ENCODE data around the gene MTFP1. TPM values are rescaled to one million over a fixed set of nuclear protein-coding genes. Genes with fewer than 3 reads are reported as not detected.

Gene MTFP1
- total RNA-seq, 2 donors from 2014 or later: 25.9 to 30.8 TPM

- Mint-ChIP-seq H3K4me1 (peaks cover 34% of the 10 kb centered on the region), H3K9me3 (no peaks in the 10 kb centered on the region), H3K4me3 (peak overlapping the region; percentile 79), H3K36me3 (ENCODE audit: low read depth) (peaks cover 27% of the 10 kb centered on the region), H3K27ac (peak overlapping the region; percentile 97), H3K27me3 (ENCODE audit: insufficient read depth) (no peaks in the 10 kb centered on the region)
- H3K4me1 ChIP-seq (ENCODE audit: control insufficient read depth, insufficient read depth, low read length): peaks cover 19% of the 10 kb centered on the region
- WGBS, 2 experiments (ENCODE audit: insufficient coverage in 1 of 2, insufficient read length in 1 of 2): 2 to 3% methylated on average over 10 to 31 of the region's 31 CpGs
- peak; percentile 99 for DNase-seq
- H3K27ac ChIP-seq (ENCODE audit: low read depth, low read length): peak overlapping the region; percentile 95
- peak overlapping the region; percentile 85 for H3K4me3 ChIP-seq (ENCODE audit: low read length)
- H3K27me3 ChIP-seq (ENCODE audit: control insufficient read depth, insufficient read depth, low read length, poor library complexity, severe bottlenecking): no peaks in the 10 kb centered on the region
- peak overlapping the region; percentile 83 for H3K9ac ChIP-seq (ENCODE audit: extremely low read depth, low read length, poor library complexity, severe bottlenecking)
- TF ChIP-seq CTCF (conservative IDR thresholded peaks at IDR 0.05): no peak
- peaks cover 21% of the 10 kb centered on the region for H3K36me3 ChIP-seq (ENCODE audit: control insufficient read depth, insufficient read depth, low read length)
- H3K9me3 ChIP-seq (ENCODE audit: control insufficient read depth, low read length): no peaks in the 10 kb centered on the region
Observed at GRCh38 chr22:30423959-30424533, 1.5 kb upstream of the MTFP1 start.

GRCh38 chr22:30424534-30425326, 838 bp upstream of the MTFP1 start:
- peak; percentile 73 for DNase-seq
- peaks cover 34% of the 10 kb centered on the region for H3K4me1 Mint-ChIP-seq
- peaks cover 19% of the 10 kb centered on the region for H3K4me1 ChIP-seq (ENCODE audit: control insufficient read depth, insufficient read depth, low read length)
- H3K9me3 Mint-ChIP-seq: no peaks in the 10 kb centered on the region
- H3K36me3 Mint-ChIP-seq (ENCODE audit: low read depth): peaks cover 21% of the 10 kb centered on the region
- H3K27me3 Mint-ChIP-seq (ENCODE audit: insufficient read depth): no peaks in the 10 kb centered on the region
- H3K36me3 ChIP-seq (ENCODE audit: control insufficient read depth, insufficient read depth, low read length): peaks cover 21% of the 10 kb centered on the region
- H3K9ac ChIP-seq (ENCODE audit: extremely low read depth, low read length, poor library complexity, severe bottlenecking): peak overlapping the region; percentile 71
- 64 to 74% methylated on average over 17 to 19 of the region's 20 CpGs for WGBS, 2 experiments (ENCODE audit: insufficient coverage in 1 of 2, insufficient read length in 1 of 2)
- peak; percentile 40 for TF ChIP-seq CTCF (conservative IDR thresholded peaks at IDR 0.05)
- H3K9me3 ChIP-seq (ENCODE audit: control insufficient read depth, low read length): no peaks in the 10 kb centered on the region
- peak overlapping the region; percentile 85 for H3K4me3 ChIP-seq (ENCODE audit: low read length)
- H3K4me3 Mint-ChIP-seq: peak overlapping the region; percentile 79
- peak overlapping the region; percentile 97 for H3K27ac Mint-ChIP-seq
- no peaks in the 10 kb centered on the region for H3K27me3 ChIP-seq (ENCODE audit: control insufficient read depth, insufficient read depth, low read length, poor library complexity, severe bottlenecking)
- H3K27ac ChIP-seq (ENCODE audit: low read depth, low read length): peak overlapping the region; percentile 71

GRCh38 chr22:30425327-30425615, 297 bp upstream of the MTFP1 start:
- no peaks in the 10 kb centered on the region for H3K9me3 Mint-ChIP-seq
- peaks cover 21% of the 10 kb centered on the region for H3K36me3 Mint-ChIP-seq (ENCODE audit: low read depth)
- peaks cover 34% of the 10 kb centered on the region for H3K4me1 Mint-ChIP-seq
- WGBS, 2 experiments (ENCODE audit: insufficient coverage in 1 of 2, insufficient read length in 1 of 2): 33 to 34% methylated on average over 8 to 9 of the region's 9 CpGs
- Histone ChIP-seq H3K4me1 (ENCODE audit: control insufficient read depth, insufficient read depth, low read length) (peaks cover 19% of the 10 kb centered on the region), H3K9me3 (ENCODE audit: control insufficient read depth, low read length) (no peaks in the 10 kb centered on the region), H3K27ac (ENCODE audit: low read depth, low read length) (no peak overlapping the region), H3K9ac (ENCODE audit: extremely low read depth, low read length, poor library complexity, severe bottlenecking) (peak overlapping the region; percentile 71), H3K36me3 (ENCODE audit: control insufficient read depth, insufficient read depth, low read length) (peaks cover 19% of the 10 kb centered on the region), H3K27me3 (ENCODE audit: control insufficient read depth, insufficient read depth, low read length, poor library complexity, severe bottlenecking) (no peaks in the 10 kb centered on the region), H3K4me3 (ENCODE audit: low read length) (peak overlapping the region; percentile 88)
- H3K27ac Mint-ChIP-seq: peak overlapping the region; percentile 96
- no peak for DNase-seq
- H3K4me3 Mint-ChIP-seq: peak overlapping the region; percentile 79
- H3K27me3 Mint-ChIP-seq (ENCODE audit: insufficient read depth): no peaks in the 10 kb centered on the region
- no peak for TF ChIP-seq CTCF (conservative IDR thresholded peaks at IDR 0.05)

All from endodermal cell (in vitro differentiated cells).